IgD-negative memory B cell (primary cell): ENCODE data around the gene CTAGE4. TPM values are rescaled to one million over a fixed set of nuclear protein-coding genes. Genes with fewer than 3 reads are reported as not detected.
"Not testable (repeated sequence)": the region's sequence is repeated elsewhere in the genome, so short reads cannot be mapped to it uniquely, and the experiment has no call there.

Experiments
- H3K27ac Mint-ChIP-seq, 3 donors: one replicate each; pipeline ENCODE4 v1.8.0; 2020 to 2022; ENCODE audit warnings: mild to moderate bottlenecking in 3 of 3, mixed read lengths in 3 of 3, moderate library complexity in 1 of 3
- H3K27me3 Mint-ChIP-seq: one replicate; pipeline ENCODE4 v1.8.0; 2021; ENCODE audit warnings: mixed read lengths
- H3K36me3 Mint-ChIP-seq: one replicate; pipeline ENCODE4 v1.8.0; 2020; ENCODE audit warnings: mild to moderate bottlenecking, mixed read lengths
- H3K4me1 Mint-ChIP-seq, 3 donors: one replicate each; pipeline ENCODE4 v1.8.0; 2020 to 2022; ENCODE audit warnings: mixed read lengths in 3 of 3, mild to moderate bottlenecking in 1 of 3
- H3K4me3 Mint-ChIP-seq, 4 donors: one replicate each; pipeline ENCODE4 v1.8.0; 2020 to 2022; ENCODE audit warnings: mild to moderate bottlenecking in 4 of 4, mixed read lengths in 4 of 4, moderate library complexity in 3 of 4
- H3K9me3 Mint-ChIP-seq, 3 donors: one replicate each; pipeline ENCODE4 v1.8.0; 2020 to 2021; ENCODE audit warnings: mixed read lengths in 3 of 3, mild to moderate bottlenecking in 1 of 3
- polyA plus RNA-seq: library from polyadenylated mRNA; unstranded; fragments of 300-500 nt; fragmentation: Illumina TruSeq; gene quantifications from one replicate; pipeline ENCODE4 v1.2.3, GENCODE V29; 2021

CTAGE4 gene
- polyA plus RNA-seq, 1 donor from 2014 or later = not detected

DNA sequence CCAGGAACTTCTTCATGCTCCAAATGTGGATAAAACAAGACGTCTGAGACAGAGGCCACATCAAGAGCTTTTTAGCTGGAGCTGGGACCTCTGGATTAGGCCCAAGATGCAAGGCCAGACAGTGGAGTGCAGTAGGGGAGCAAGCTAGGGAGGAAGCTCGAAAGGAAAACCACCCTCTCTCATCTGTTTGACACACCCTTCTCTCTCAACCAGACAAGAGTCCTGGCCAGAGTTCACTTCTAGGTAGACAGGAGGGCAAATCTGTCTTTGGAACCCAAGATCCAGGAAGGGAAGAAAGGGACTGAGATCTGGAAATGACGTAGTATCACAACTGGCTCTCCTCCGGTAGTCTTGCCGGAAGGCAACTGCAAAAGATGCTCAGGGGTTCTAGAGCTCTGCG, 11.2 kb downstream of the CTAGE4 start:
- H3K27me3 Mint-ChIP-seq, H3K9me3 Mint-ChIP-seq: not testable (repeated sequence)

DNA sequence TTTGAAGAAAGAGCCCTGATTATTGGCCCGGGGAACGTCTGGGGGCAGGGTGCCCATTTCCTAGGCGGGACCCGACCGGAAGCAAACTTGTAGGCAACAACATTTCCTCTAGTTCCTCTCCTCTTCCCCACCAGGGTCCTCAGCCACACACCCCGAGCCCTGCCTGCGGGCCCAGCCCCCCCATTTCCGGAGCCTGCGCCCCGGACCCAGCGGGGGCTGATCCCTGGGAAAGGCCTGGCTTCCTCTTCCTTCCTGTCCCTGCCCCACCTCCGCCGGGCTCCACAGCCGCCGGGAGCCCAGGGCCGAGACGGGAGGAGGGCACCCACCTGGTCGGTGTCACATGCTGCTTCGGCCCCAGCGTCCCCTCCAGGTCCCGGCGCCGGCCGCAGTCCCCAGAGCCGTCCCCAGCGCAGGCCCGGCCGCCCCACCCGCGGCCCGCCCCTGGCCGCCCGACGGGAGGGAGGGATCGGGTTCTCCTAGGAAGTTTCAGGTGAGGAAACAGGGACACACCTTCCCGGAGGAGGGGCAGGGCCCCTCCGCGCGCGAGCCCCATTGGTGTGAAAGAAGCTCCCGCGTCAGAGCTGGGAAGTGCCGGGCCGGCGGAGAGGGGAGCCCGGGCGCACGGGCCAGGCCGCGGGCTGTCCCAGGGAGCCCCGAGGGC, 12.1 kb downstream of the CTAGE4 start, which contains the start of gene ARHGEF35:
Gene ARHGEF35 (minus strand): TSS at position 622 of the 661 bp plus-strand sequence. CDS start 7,450 bp downstream, outside the sequence.
- not testable (repeated sequence) for H3K36me3 Mint-ChIP-seq

More for the DNA sequence above, 11.2 kb downstream of the CTAGE4 start:
- H3K4me1 Mint-ChIP-seq, H3K27ac Mint-ChIP-seq, H3K36me3 Mint-ChIP-seq, H3K4me3 Mint-ChIP-seq: not testable (repeated sequence)

DNA sequence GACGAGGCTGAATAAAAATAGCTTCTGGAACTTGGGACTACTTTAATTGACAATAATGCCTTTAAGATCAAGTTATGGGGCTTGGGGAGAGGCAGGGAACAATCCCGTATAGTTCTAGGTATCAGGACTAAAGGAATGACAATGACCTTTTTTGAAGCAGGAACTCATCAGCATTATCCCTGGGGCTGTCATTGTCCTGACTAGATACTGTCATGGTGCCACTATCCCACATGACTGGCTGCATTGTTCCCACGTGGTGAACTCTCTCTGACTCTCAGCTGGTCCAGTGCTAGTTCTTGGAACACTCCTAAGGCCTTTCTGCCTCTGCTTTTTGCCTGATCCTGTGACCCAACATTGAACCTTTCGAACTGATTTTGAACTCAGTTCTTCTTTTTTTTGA, 15.7 kb downstream of the CTAGE4 start:
- H3K9me3 Mint-ChIP-seq, H3K27me3 Mint-ChIP-seq, H3K27ac Mint-ChIP-seq, H3K36me3 Mint-ChIP-seq, H3K4me1 Mint-ChIP-seq, H3K4me3 Mint-ChIP-seq: not testable (repeated sequence)

More for the DNA sequence above, 12.1 kb downstream of the CTAGE4 start, which contains the start of gene ARHGEF35:
- H3K4me1 Mint-ChIP-seq, H3K27me3 Mint-ChIP-seq, H3K27ac Mint-ChIP-seq, H3K9me3 Mint-ChIP-seq: not testable (repeated sequence)
- peak within 1 kb of the TSS; percentile 26 to 68 (median 52) for H3K4me3 Mint-ChIP-seq

DNA sequence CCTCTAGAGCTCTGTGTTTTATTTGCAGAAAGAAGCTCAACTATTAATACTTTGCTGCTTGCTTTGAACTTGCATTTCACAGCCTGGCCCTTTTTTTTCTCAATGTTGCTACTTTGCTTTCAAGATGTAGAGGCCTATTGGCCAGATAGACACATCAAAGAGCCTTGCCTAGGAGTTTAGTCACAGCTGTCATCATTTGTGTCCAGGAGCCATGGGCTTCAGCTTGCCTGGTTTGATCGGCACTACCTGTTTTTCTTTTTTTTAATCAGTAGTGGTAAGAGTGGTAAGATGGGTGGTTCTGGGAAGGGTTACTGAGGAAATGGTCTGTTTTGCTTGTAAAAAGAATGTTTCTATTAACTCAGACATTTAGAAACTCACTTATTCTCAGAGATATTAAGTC, 18.7 kb downstream of the CTAGE4 start:
- H3K9me3 Mint-ChIP-seq, H3K27me3 Mint-ChIP-seq, H3K36me3 Mint-ChIP-seq, H3K27ac Mint-ChIP-seq, H3K4me1 Mint-ChIP-seq, H3K4me3 Mint-ChIP-seq: not testable (repeated sequence)

DNA sequence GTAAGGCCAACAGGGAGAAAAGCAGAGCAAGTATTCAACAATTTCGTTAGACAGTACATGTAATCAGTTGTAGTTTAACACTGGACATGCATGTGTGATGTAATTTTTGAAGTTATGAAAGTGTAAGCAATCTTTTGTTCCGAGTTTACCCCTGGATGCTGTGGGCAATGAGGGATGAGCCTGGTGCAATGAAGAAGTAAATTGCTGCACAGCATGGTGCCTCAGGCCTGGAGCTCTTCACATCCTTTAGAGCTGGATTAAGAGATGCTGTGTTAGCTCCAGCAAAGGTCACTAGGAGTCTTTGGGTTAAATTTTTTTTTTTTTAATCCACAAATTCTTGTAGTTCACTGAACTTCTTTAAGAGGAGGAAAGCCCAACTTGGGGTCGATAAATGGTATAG, 19.8 kb downstream of the CTAGE4 start:
- H3K27me3 Mint-ChIP-seq, H3K4me1 Mint-ChIP-seq, H3K4me3 Mint-ChIP-seq, H3K27ac Mint-ChIP-seq, H3K9me3 Mint-ChIP-seq, H3K36me3 Mint-ChIP-seq: not testable (repeated sequence)

DNA sequence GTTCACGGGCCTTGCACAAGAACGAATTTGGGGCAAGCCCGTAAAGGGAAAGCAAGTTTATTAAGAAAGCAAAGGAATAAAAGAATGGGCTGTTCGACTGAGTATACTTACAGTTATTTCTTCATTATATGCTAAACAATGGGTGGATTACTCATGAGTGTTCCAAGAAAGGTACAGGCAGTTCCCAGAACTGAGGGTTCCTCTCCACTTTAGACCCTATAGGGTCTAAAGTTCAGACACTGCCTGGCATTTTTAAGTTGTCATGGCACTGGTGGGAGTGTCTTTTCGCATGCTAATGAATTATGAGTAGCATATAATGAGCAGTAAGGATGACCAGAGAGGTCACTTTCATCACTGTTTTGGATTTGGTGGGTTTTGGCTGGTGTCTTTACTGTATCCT, 22.0 kb downstream of the CTAGE4 start:
- H3K4me1 Mint-ChIP-seq, H3K36me3 Mint-ChIP-seq, H3K9me3 Mint-ChIP-seq, H3K4me3 Mint-ChIP-seq, H3K27ac Mint-ChIP-seq, H3K27me3 Mint-ChIP-seq: not testable (repeated sequence)

DNA sequence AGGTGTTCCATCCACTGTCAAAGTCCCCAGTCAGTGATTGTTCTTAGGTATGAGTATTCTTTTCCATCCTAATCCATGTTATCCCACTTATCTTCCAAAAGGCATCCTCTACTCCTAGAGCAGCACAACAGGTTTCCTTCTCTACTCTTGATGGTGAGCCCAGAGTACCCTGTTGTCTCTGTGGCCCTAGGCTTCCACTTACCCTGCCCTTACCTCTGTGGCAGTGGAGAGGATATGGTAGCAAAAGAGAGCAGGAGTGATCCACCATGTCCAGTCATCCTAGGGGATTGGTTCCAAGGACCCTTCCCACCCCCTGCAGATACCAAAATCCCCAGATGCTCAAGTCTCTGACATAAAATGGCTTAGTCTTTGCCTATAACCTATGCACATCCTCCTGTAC, 33.9 kb downstream of the CTAGE4 start:
- H3K36me3 Mint-ChIP-seq, H3K9me3 Mint-ChIP-seq, H3K27me3 Mint-ChIP-seq, H3K4me3 Mint-ChIP-seq, H3K4me1 Mint-ChIP-seq, H3K27ac Mint-ChIP-seq: not testable (repeated sequence)

DNA sequence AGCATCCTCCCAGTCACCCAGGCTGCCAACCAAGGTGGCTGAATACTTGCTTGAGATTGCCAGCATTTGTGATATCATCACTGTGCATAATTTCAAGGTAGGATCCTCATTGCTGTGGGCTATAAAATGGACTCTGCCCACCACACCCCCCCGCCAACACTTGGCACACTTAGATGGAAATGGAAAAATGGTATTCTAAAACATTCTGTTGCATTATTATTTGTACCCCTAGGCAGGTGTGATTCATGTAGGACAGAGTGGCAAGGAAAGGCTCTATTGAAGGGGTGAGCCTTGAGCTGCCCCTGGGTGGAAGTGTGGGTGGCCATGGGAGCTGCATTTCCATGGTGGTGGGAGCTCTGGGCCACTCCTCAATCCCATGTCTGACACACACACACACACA, 35.3 kb downstream of the CTAGE4 start:
- not testable (repeated sequence) for H3K9me3 Mint-ChIP-seq, H3K36me3 Mint-ChIP-seq, H3K27ac Mint-ChIP-seq, H3K27me3 Mint-ChIP-seq, H3K4me1 Mint-ChIP-seq, H3K4me3 Mint-ChIP-seq

DNA sequence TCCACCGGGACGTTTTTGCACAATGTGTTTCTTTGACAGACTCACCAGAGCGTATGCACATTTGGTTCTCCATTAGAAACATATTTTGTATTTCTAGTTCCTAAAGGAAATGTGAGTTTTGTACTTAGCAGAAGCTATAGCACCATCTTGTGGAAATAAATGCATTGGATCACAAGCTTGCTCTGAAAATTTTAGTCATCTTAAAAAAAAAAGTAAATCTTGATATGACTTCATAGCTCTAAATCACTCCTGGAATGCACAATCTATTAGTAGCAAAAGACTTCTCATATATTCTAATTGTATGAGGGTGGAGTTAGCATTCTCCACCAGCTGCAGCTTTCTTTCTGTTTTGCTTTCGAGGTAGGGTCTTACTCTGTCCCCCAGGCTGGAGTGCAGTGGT, 35.9 kb downstream of the CTAGE4 start:
- H3K27ac Mint-ChIP-seq, H3K36me3 Mint-ChIP-seq, H3K4me1 Mint-ChIP-seq, H3K4me3 Mint-ChIP-seq, H3K9me3 Mint-ChIP-seq, H3K27me3 Mint-ChIP-seq: not testable (repeated sequence)

DNA sequence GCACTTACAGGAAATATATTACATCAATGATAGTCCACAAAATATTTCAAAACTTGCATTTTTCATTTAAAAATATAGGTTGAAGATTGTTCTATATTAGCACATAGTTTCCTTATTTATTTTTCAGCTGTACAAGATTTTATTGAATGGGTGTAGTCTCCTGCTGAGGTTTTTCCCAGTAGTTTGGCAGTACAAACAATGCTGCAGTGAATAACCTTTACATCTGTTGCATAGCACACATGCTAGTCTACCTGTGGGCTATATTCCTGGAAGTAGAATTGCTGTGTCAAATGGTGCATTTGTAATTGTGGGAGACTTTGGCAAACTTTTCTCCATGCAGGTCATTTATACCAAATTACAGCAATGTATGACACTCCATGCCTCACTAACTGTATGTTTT, 37.3 kb downstream of the CTAGE4 start:
- H3K27ac Mint-ChIP-seq, H3K9me3 Mint-ChIP-seq: not testable (repeated sequence)

DNA sequence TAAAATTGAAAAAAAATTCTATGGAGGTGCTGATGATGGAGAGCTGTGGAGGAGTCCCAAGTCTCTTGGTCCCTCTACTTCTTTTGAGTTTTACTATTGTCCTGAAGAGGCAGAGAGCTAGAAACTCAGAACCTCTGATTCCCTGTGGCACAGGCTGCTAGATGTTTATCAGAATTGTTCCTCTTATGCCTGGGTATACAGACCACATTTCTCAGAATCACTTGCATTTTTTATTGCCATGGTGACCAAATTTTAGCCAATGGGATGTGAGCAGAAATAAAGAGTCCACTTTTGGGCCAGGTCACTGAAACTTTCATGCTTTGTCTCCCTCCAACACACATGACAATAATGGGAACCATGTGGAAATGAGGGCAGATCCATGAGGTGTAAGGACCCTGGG, 40.4 kb downstream of the CTAGE4 start:
- H3K27ac Mint-ChIP-seq, H3K4me1 Mint-ChIP-seq, H3K27me3 Mint-ChIP-seq, H3K36me3 Mint-ChIP-seq, H3K9me3 Mint-ChIP-seq, H3K4me3 Mint-ChIP-seq: not testable (repeated sequence)

More for the DNA sequence above, 37.3 kb downstream of the CTAGE4 start:
- not testable (repeated sequence) for H3K27me3 Mint-ChIP-seq, H3K4me3 Mint-ChIP-seq, H3K36me3 Mint-ChIP-seq, H3K4me1 Mint-ChIP-seq

DNA sequence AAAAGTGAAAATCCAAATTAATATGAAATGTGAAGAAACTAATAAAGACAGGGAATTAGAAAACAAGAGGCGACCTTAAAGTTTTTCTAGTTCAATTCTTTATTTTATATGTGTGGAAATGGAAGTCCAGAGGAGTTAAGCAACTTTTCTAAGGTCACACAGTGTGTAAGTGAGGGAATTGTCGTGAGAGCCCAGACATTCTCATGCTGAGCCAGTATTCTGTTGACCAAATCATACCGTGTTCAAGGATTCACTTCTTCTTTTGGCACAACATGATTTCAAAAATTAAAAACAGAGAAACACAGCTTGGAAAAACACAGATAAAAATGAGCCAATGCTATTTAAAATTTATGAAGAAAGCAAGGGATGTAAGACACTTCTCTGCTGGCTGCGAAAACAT, 43.6 kb downstream of the CTAGE4 start:
- not testable (repeated sequence) for H3K36me3 Mint-ChIP-seq, H3K27me3 Mint-ChIP-seq, H3K9me3 Mint-ChIP-seq, H3K4me3 Mint-ChIP-seq, H3K27ac Mint-ChIP-seq, H3K4me1 Mint-ChIP-seq

DNA sequence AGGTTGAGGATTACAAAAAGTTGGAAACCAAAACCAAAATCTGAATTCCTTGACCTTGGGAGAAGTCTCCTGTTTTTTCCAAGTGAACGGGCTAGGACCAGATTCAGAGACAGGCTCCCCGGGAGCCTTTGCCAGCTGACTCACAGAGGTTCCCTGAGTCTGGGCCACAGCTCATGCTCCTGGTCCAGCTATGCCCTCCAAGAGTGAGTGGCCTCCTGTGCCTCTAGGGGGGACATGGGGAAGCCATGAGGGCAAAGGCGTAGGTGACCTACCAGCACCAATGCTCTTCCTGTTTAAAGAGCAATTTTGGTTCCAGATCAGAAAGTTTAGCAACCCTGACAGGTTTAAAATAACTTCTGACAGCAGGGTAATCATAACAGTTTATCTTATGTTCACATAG, 45.5 kb downstream of the CTAGE4 start:
- not testable (repeated sequence) for H3K4me1 Mint-ChIP-seq, H3K4me3 Mint-ChIP-seq, H3K36me3 Mint-ChIP-seq, H3K9me3 Mint-ChIP-seq, H3K27ac Mint-ChIP-seq, H3K27me3 Mint-ChIP-seq

DNA sequence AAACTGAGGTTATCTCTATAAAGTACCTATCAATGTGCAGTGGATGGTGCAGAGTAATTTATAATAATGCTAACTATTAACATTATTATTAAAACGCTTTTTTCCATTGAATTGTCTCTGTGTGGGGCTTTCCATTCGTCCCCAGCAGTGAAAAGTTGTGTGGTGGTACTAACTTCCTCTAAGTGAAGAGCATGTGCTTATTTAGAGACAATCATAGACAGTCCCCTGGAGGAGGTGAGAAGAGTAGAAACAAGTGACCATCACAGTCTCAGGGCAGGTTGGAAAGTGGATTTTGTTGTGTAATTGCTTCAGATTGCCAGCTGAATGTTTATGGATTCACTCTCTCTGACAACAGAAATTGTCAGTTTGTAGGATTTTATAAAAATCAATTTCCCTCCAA, 47.8 kb downstream of the CTAGE4 start:
- not testable (repeated sequence) for H3K27me3 Mint-ChIP-seq, H3K36me3 Mint-ChIP-seq, H3K27ac Mint-ChIP-seq, H3K4me3 Mint-ChIP-seq, H3K4me1 Mint-ChIP-seq, H3K9me3 Mint-ChIP-seq

DNA sequence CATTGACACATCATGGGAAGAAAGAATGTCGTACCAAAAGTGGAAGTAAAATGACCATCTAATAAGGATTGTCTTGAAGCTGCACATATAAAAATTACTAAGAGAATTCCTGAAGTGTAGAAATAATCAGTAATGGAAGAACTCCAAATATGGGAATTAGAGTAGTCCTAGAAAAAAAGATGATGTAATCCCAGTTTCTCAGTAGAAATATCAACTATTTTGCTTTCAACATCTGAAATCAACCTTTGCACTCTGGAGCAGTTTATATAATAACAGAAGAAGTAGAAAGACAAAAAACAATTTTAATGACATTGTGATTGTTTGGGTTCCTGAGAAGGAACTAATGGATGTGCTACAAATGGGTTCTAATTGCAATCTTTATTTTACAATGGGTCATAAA, 49.8 kb downstream of the CTAGE4 start:
- not testable (repeated sequence) for H3K9me3 Mint-ChIP-seq, H3K36me3 Mint-ChIP-seq, H3K27me3 Mint-ChIP-seq, H3K4me3 Mint-ChIP-seq, H3K27ac Mint-ChIP-seq, H3K4me1 Mint-ChIP-seq
